BLaER1 (cell line): ENCODE data around the gene RAB11A.
A peak's percentile ranks its signal among the peaks of the same experiment; 100 is the strongest.

ENCODE experiments used
- H3K27ac ChIP-seq: shearing (Covaris generic); formaldehyde crosslinking; 2 replicates; pipeline ENCODE4 v1.8.1; 2022
- H3K27me3 ChIP-seq: shearing (Covaris generic); formaldehyde crosslinking; 2 replicates; pipeline ENCODE4 v1.8.1; 2022
- H3K36me3 ChIP-seq: shearing (Covaris generic); formaldehyde crosslinking; 2 replicates; pipeline ENCODE4 v1.8.1; 2022
- H3K4me1 ChIP-seq: shearing (Covaris generic); formaldehyde crosslinking; 2 replicates; pipeline ENCODE4 v1.8.1; 2022
- H3K4me2 ChIP-seq: shearing (Covaris generic); formaldehyde crosslinking; 2 replicates; pipeline ENCODE4 v1.8.1; 2022
- H3K4me3 ChIP-seq: shearing (Covaris generic); formaldehyde crosslinking; 2 replicates; pipeline ENCODE4 v1.8.1; 2022
- H3K9ac ChIP-seq: shearing (Covaris generic); formaldehyde crosslinking; 2 replicates; pipeline ENCODE4 v1.8.1; 2022
- H3K9me3 ChIP-seq: shearing (Covaris generic); formaldehyde crosslinking; 2 replicates; pipeline ENCODE4 v1.8.1; 2022
- H4K20me1 ChIP-seq: shearing (Covaris generic); formaldehyde crosslinking; 2 replicates; pipeline ENCODE4 v1.8.1; 2022
- Cebpa-rat ChIP-seq: shearing (Covaris generic); IDR thresholded peaks from 2 replicates; pipeline ENCODE4 v1.8.1; 2022

Gene RAB11A

GRCh38 chr15:65869126-65869953 is at the start of gene RAB11A:
TSS of gene RAB11A (plus strand) at chr15:65869491. CDS start at chr15:65869586, 95 bp downstream.
- Histone ChIP-seq H4K20me1 (peaks cover 44% of the 10 kb centered on the region), H3K4me1 (peaks cover 20% of the 10 kb centered on the region), H3K27me3 (no peaks in the 10 kb centered on the region), H3K36me3 (peaks cover 7% of the 10 kb centered on the region), H3K9me3 (peaks cover 5% of the 10 kb centered on the region; the same call in 1 of the 2 replicates), H3K4me3 (peak within 1 kb of the TSS; percentile 84), H3K4me2 (peak within 1 kb of the TSS; percentile 81), H3K9ac (peak within 1 kb of the TSS; percentile 83), H3K27ac (peak within 1 kb of the TSS; percentile 88)
- no peak for TF ChIP-seq Cebpa-rat

DNA sequence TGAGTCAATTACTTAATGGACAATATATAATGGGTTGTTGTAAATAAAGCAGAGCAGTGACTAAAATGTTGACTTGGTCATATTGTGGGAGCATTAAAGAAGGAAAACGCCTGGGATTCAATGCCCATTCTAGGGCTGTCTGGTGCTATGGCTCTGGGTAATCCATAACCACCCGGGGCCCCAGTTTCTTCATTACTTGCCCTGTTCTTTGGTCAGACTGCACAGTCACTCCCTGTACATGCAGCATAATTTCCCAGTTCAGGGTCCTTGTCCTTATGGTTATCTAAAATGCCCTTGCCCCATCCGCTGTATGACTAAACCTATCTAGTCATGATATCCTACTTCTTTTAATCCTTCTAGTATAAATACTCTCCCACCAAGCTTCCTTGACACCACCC is 49.7 kb upstream of the RAB11A start:
- Histone ChIP-seq H3K4me2 (peak overlapping the region; percentile 37), H3K27ac (no peak overlapping the region), H3K4me3 (no peak overlapping the region), H3K9me3 (no peaks in the 10 kb centered on the region), H3K4me1 (peaks cover 16% of the 10 kb centered on the region), H3K36me3 (no peaks in the 10 kb centered on the region), H3K9ac (no peak overlapping the region), H4K20me1 (no peaks in the 10 kb centered on the region), H3K27me3 (no peaks in the 10 kb centered on the region)
- no peak for TF ChIP-seq Cebpa-rat

- H3K9ac ChIP-seq: no peak overlapping the region
- H3K9me3 ChIP-seq: no peaks in the 10 kb centered on the region
- H3K4me3 ChIP-seq: no peak overlapping the region
- H3K4me1 ChIP-seq: peaks cover 16% of the 10 kb centered on the region
- H3K27me3 ChIP-seq: no peaks in the 10 kb centered on the region
- TF ChIP-seq Cebpa-rat: no peak
- H3K4me2 ChIP-seq: no peak overlapping the region
- no peaks in the 10 kb centered on the region for H3K36me3 ChIP-seq
- H3K27ac ChIP-seq: no peak overlapping the region
- no peaks in the 10 kb centered on the region for H4K20me1 ChIP-seq
Observed at GRCh38 chr15:65821070-65821469, 48.2 kb upstream of the RAB11A start.

DNA sequence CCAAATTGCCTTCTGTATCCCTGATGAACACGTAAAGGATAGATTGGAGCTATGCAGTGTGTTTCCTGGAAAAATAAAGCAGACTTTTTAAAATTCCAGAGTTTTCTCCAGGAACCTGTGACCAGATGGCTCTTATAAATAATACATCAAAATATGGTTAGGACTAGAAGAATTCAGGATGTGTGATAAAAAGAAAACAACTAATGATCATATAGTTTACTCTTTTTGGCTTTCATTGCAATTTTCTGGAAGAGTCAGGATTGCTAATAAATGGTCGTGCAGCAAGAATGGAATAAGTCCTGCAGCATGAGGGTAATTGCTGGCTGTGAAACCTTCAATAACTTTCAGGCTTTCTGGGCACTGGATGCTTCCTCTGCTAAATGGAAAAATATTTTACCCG is 47.0 kb upstream of the RAB11A start:
- Histone ChIP-seq H3K4me3 (no peak overlapping the region), H3K9me3 (no peaks in the 10 kb centered on the region), H3K36me3 (no peaks in the 10 kb centered on the region), H4K20me1 (no peaks in the 10 kb centered on the region), H3K9ac (no peak overlapping the region), H3K27ac (no peak overlapping the region), H3K27me3 (no peaks in the 10 kb centered on the region), H3K4me1 (peaks cover 21% of the 10 kb centered on the region), H3K4me2 (no peak overlapping the region)
- no peak for TF ChIP-seq Cebpa-rat

DNA sequence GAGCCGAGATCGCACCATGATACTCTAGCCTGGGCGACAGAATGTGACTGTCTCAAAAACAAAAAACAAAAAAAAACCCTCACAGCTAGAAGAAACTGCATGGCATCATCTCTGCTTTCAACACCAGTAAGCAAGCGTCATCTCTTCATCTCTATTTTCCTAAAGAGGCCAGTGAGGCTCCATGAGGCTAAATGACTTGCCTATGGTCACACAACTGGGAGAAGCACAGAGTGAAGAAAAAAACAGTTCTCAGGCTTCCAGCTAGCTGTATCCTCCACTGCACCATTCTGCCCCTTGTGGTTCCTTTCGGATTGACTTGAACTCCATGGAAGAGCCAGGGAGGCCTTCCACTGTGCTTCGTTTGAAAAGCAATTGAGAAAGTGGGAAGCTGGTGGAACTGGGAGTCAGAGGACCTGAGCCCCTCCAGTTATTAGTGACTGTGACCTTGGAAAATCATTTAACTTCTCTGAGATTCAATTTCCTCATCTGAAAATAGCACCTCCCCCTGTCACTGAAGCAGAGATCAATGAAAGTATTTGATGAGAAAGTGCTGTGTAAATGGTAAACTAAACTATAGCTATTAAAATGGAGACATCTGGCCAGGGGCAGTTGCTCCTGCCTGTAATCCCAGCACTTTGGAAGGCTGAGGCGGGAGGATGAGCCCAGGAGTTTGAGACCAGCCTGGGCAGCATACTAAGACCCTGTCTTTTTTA is 45.1 kb upstream of the RAB11A start:
- no peaks in the 10 kb centered on the region for H3K27me3 ChIP-seq
- no peak overlapping the region for H3K4me2 ChIP-seq
- TF ChIP-seq Cebpa-rat: no peak
- H3K4me1 ChIP-seq: peaks cover 13% of the 10 kb centered on the region
- H3K27ac ChIP-seq: no peak overlapping the region
- H3K9me3 ChIP-seq: no peaks in the 10 kb centered on the region
- no peaks in the 10 kb centered on the region for H3K36me3 ChIP-seq
- no peaks in the 10 kb centered on the region for H4K20me1 ChIP-seq
- no peak overlapping the region for H3K4me3 ChIP-seq
- H3K9ac ChIP-seq: no peak overlapping the region

DNA sequence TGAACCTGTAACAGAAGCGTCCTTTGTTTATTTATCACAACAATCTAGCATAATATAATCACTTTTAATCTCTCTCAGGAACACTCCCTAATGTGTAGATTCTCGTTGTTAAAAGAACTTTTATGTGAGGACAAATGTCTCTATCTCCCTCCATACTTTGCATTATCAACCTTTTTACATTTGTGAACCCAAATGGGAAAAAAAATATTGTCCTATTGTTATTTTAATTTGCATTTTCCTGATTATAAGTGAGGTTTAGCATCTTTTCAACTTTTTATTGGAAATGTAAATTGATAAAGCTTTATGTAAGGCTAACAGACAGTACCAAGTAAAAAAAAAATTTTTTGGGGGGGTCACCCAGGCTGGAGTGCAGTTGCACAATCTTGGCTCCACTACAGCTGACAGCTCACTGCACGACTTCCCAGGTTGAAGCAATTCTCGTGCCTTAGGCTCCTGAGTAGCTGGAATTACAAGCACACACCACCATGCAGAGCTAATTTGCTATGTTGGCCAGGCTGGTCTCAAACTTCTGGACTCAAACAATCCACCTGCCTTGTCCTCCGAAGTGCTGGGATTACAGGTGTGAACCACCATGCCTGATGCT is 44.2 kb upstream of the RAB11A start:
- H3K9me3 ChIP-seq: no peaks in the 10 kb centered on the region
- H3K27me3 ChIP-seq: no peaks in the 10 kb centered on the region
- no peak overlapping the region for H3K4me3 ChIP-seq
- H3K4me2 ChIP-seq: no peak overlapping the region
- peaks cover 10% of the 10 kb centered on the region; the same call in 1 of the 2 replicates for H3K4me1 ChIP-seq
- no peak overlapping the region for H3K9ac ChIP-seq
- no peak overlapping the region for H3K27ac ChIP-seq
- no peak for TF ChIP-seq Cebpa-rat
- H4K20me1 ChIP-seq: no peaks in the 10 kb centered on the region
- no peaks in the 10 kb centered on the region for H3K36me3 ChIP-seq

DNA sequence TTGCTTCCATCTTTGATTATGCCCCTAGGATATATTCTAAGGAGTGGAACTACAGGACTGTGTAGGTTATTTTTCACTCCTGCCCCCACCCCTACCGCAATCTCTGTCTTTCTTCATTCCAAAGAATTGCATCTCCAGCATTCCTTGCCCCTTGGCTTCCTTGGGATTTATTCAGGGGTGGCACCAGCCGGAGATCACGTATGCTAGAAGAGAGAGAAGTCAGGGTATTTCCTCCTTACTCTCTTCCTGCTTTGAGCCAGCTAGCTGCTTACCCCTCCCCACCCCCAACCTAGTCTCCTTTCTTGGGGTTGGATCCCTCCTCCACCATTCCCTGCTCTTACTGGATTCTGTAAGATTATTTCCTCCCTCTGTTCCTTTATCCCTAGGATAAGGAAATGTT is 42.2 kb upstream of the RAB11A start:
- no peaks in the 10 kb centered on the region for H3K9me3 ChIP-seq
- peak overlapping the region; percentile 2; the same call in 1 of the 2 replicates for H3K4me2 ChIP-seq
- no peaks in the 10 kb centered on the region for H3K36me3 ChIP-seq
- H3K4me1 ChIP-seq: peaks cover 30% of the 10 kb centered on the region
- H3K9ac ChIP-seq: no peak overlapping the region
- no peak overlapping the region for H3K4me3 ChIP-seq
- H3K27ac ChIP-seq: no peak overlapping the region
- H3K27me3 ChIP-seq: no peaks in the 10 kb centered on the region
- no peaks in the 10 kb centered on the region for H4K20me1 ChIP-seq
- TF ChIP-seq Cebpa-rat: no peak

GRCh38 chr15:65828585-65828984 is 40.7 kb upstream of the RAB11A start:
- H3K4me1 ChIP-seq: peaks cover 45% of the 10 kb centered on the region

DNA sequence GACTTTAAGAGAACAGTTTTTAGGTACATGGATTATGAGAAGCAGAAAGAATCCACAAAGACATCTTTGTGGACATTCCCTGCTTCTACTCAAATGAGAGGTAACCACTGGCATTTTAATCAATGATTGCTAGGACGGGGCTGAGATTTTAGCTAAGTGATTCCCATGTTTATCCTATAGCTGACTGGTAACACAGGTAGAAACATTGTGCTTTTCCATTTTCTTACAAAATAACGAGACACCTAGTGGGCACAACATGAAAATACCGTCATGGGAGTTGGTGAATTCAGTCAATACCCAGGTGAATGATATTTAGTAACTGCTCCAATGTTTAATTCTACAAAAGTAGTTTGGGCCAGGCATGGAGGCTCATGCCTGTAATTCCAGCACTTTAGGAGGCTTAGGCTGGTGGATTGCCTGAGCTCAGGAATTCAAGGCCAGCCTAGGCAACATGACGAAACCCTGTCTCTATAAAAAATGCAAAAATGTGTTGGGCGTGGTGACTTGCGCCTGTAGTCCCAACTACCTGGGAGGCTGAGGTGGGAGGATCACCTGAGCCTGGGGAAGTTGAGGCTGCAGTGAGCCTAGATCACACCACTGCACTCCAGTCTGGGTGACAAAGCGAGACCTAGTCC is 40.0 kb upstream of the RAB11A start:
- Histone ChIP-seq H3K4me2 (no peak overlapping the region), H3K4me3 (no peak overlapping the region), H3K4me1 (peaks cover 52% of the 10 kb centered on the region), H3K9me3 (no peaks in the 10 kb centered on the region), H3K36me3 (no peaks in the 10 kb centered on the region), H3K27ac (no peak overlapping the region), H4K20me1 (peaks cover 17% of the 10 kb centered on the region), H3K9ac (no peak overlapping the region), H3K27me3 (no peaks in the 10 kb centered on the region)
- TF ChIP-seq Cebpa-rat: no peak

More at GRCh38 chr15:65828585-65828984, 40.7 kb upstream of the RAB11A start:
- no peak overlapping the region for H3K27ac ChIP-seq
- no peak overlapping the region for H3K4me3 ChIP-seq
- H3K4me2 ChIP-seq: no peak overlapping the region
- H3K9ac ChIP-seq: no peak overlapping the region
- H3K36me3 ChIP-seq: no peaks in the 10 kb centered on the region
- TF ChIP-seq Cebpa-rat: no peak
- no peaks in the 10 kb centered on the region for H3K9me3 ChIP-seq
- no peaks in the 10 kb centered on the region for H3K27me3 ChIP-seq
- H4K20me1 ChIP-seq: peaks cover 14% of the 10 kb centered on the region
